ENCODE data around the gene SERPINB4.
"Not testable (repeated sequence)": the region's sequence is repeated elsewhere in the genome, so short reads cannot be mapped to it uniquely, and the experiment has no call there.

The SERPINB4 gene

DNA sequence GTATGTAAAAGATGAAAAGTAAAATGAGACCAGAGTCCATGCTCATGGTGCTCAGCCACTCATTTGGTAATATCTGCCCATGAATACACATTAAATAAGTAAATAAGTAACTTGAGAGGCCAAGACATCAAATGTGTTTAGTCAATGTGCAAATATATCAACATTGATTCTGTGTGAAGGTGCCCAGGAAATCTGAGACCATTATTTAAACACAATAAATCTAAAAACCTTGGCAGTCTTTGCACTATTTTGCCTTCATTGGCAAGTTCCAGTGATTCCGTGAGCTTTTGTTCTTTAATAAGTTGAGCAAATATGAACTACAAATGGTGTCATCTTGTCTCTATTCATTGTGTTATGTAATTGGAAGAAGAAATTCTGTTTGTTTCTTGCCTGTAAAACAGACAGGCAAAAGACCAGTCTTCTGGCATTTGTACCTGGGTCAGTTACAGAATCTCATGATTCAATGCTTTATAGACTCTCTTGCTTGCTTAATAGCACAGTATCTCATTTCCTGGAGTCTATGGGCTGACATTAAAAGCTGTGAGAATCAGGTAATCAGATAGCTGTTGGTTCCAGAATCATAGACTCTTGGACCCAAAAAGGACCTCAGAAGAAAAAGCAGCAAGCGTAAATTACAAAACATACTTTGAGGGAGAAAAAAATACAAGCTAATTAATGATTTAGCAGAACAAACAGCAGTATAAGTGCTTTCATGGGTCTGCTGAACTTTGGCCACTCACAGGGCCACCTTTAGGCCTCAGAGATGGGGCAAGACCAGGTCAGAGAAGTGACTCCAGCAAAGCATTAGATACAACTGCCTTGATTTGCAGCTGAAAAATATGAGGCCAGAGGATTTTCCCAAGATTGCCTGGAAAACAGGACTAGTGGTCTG lies 37.6 kb upstream of the SERPINB4 start:
- H3K4me3 ChIP-seq (ENCODE audit: low read depth, low read length), result no peak overlapping the region
- no peak for TF ChIP-seq POLR2A (IDR thresholded peaks at IDR 0.05; ENCODE audit: extremely low read depth, insufficient read length)
- TF ChIP-seq MYC (IDR thresholded peaks at IDR 0.05; ENCODE audit: low read depth, low read length), result no peak
- no peak for TF ChIP-seq MAX (IDR thresholded peaks at IDR 0.05; ENCODE audit: low read depth, low read length)
- TF ChIP-seq, protein P1, sequence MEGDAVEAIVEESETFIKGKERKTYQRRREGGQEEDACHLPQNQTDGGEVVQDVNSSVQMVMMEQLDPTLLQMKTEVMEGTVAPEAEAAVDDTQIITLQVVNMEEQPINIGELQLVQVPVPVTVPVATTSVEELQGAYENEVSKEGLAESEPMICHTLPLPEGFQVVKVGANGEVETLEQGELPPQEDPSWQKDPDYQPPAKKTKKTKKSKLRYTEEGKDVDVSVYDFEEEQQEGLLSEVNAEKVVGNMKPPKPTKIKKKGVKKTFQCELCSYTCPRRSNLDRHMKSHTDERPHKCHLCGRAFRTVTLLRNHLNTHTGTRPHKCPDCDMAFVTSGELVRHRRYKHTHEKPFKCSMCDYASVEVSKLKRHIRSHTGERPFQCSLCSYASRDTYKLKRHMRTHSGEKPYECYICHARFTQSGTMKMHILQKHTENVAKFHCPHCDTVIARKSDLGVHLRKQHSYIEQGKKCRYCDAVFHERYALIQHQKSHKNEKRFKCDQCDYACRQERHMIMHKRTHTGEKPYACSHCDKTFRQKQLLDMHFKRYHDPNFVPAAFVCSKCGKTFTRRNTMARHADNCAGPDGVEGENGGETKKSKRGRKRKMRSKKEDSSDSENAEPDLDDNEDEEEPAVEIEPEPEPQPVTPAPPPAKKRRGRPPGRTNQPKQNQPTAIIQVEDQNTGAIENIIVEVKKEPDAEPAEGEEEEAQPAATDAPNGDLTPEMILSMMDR (IDR thresholded peaks at IDR 0.05; ENCODE audit: low read depth, low read length), result no peak
- DNase-seq (ENCODE audit: low read depth), result no peak

GRCh38 chr18:63679820-63680606 lies 36.0 kb upstream of the SERPINB4 start:
- TF ChIP-seq, protein P1 (IDR thresholded peaks at IDR 0.05; ENCODE audit: low read depth, low read length), result no peak
- TF ChIP-seq MYC (IDR thresholded peaks at IDR 0.05; ENCODE audit: low read depth, low read length) (no peak), MAX (IDR thresholded peaks at IDR 0.05; ENCODE audit: low read depth, low read length) (no peak), POLR2A (IDR thresholded peaks at IDR 0.05; ENCODE audit: extremely low read depth, insufficient read length) (no peak)
- no peak for DNase-seq (ENCODE audit: low read depth)
- no peak overlapping the region for H3K4me3 ChIP-seq (ENCODE audit: low read depth, low read length)

- TF ChIP-seq, protein P1 (IDR thresholded peaks at IDR 0.05; ENCODE audit: low read depth, low read length), result no peak
- TF ChIP-seq MAX (IDR thresholded peaks at IDR 0.05; ENCODE audit: low read depth, low read length), result no peak
- TF ChIP-seq MYC (IDR thresholded peaks at IDR 0.05; ENCODE audit: low read depth, low read length), result no peak
- TF ChIP-seq POLR2A (IDR thresholded peaks at IDR 0.05; ENCODE audit: extremely low read depth, insufficient read length), result no peak
- H3K4me3 ChIP-seq (ENCODE audit: low read depth, low read length), result no peak overlapping the region
- DNase-seq (ENCODE audit: low read depth), result peak; percentile 39
Observed at GRCh38 chr18:63677500-63678225, 33.6 kb upstream of the SERPINB4 start.

DNA sequence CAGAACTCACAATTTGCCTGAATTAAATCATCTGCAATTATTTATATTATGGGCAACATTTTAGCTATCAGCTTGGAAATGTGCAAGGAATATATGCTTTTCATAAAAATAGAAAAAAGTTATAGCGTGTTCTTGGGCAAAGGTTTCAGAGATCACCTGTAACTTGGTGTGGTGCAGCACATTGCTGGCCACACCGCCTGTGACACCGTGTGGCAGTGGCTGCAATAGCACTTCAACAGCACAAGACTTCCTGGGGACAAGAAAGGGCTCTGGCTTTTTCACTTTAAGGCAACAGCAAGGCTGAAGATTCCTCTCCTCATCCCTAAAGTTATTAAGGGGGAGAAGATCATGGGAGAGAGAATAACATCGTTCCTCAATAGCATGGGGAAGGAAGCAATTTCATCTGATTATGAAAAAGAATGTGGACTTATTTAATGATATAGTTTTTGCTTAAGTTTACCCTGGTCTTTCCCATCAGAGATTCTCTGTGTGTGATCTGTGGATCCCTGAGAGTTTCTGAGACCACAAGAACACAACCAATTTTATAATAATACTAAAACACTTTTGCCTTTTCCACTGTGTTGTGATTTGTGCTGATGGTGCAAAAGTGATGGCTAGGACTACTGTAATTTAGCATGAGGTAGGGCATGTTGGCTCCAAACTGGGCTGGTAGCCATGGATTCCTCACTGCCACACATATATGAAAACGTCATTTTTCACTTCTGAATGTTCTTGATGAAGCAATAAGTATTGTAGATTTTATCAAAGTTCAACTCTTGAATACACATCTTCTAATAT lies 32.7 kb upstream of the SERPINB4 start:
- DNase-seq (ENCODE audit: low read depth), result peak; percentile 44
- no peak overlapping the region for H3K4me3 ChIP-seq (ENCODE audit: low read depth, low read length)
- TF ChIP-seq MYC (IDR thresholded peaks at IDR 0.05; ENCODE audit: low read depth, low read length), result no peak
- TF ChIP-seq, protein P1 (IDR thresholded peaks at IDR 0.05; ENCODE audit: low read depth, low read length), result peak; percentile 56

GRCh38 chr18:63664571-63664970 lies 20.5 kb upstream of the SERPINB4 start:
- no peak for DNase-seq (ENCODE audit: low read depth)
- no peak overlapping the region for H3K4me3 ChIP-seq (ENCODE audit: low read depth, low read length)
- no peak for TF ChIP-seq MAX (IDR thresholded peaks at IDR 0.05; ENCODE audit: low read depth, low read length)
- TF ChIP-seq, protein P1 (IDR thresholded peaks at IDR 0.05; ENCODE audit: low read depth, low read length), result no peak
- no peak for TF ChIP-seq MYC (IDR thresholded peaks at IDR 0.05; ENCODE audit: low read depth, low read length)
- TF ChIP-seq POLR2A (IDR thresholded peaks at IDR 0.05; ENCODE audit: extremely low read depth, insufficient read length), result no peak

DNA sequence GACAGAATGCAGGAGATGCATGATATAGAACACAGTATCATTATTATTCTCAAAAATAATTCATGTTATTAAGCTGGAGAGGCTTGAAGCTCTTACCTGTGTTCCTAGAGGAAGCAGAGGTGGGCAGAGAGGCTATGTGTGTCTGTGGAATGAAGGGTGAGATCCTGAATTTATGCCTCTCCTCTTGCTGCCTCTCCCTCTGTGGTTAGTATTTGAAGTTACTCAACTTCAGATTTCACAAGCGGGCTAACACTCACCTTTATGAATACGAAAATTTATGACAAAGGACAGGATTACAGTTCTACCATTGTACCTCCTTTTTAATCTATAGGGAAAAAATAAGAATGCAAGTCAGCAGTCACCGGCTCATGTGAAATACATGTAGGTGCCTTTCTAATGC lies 17.7 kb upstream of the SERPINB4 start, which contains the start of gene SERPINB3:
SERPINB3 (minus strand) TSS at position 144 of the 400 bp plus-strand sequence. CDS start 677 bp downstream, outside the sequence.
- H3K4me3 ChIP-seq (ENCODE audit: low read depth, low read length); DNase-seq (ENCODE audit: low read depth): not testable (repeated sequence)

DNA sequence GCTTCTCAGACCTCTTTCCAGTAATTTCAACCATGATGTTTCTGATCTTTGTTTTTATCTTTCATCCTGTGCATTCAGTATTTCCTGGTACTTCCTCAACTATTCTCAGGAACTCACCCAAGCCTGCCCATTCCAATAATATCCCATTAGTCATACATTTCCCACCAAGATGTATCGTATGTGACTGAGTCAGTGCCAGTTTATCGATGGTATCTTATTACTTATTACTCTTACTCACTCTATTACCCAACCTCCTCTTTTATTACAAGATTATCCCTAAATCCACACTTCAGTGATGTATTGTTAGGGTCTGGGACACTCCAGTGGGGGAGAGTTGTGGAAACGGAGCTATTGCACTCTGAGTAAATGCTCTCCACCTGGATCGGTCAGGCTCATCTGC lies 14.9 kb upstream of the SERPINB4 start:
- not testable (repeated sequence) for H3K4me3 ChIP-seq (ENCODE audit: low read depth, low read length); DNase-seq (ENCODE audit: low read depth)

DNA sequence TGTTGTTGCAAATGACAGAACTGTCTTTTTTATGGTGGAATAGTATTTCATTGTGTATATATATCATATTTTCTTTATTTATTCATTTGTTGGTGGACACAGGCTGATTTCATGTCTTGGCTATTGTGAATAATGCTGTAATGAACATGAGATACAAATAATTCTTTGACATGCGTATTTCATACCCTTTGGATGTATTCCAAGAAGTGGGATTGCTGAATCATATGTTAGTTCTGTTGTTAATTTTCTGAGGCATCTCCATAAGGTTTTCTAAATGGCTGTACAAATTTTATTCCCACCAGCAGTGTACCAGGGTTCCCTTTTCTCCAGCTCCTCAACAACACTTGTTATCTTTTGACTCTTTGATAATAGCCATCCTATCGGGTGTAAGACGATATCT lies 6.2 kb upstream of the SERPINB4 start:
- DNase-seq (ENCODE audit: low read depth); H3K4me3 ChIP-seq (ENCODE audit: low read depth, low read length): not testable (repeated sequence)
